Bronchial epithelial cell (primary cell): Measurements from ENCODE around the gene VSTM2B. TPM values are rescaled to one million over a fixed set of nuclear protein-coding genes. Genes with fewer than 3 reads are reported as not detected.

Source experiments
- DNase-seq: peaks from one replicate; pipeline ENCODE4 v3.0.0-alpha.2; 2010; ENCODE audit warnings: low read depth
- FAIRE-seq: peaks from 2 replicates; lab custom pipeline; 2011; peaks lifted over from hg19 to GRCh38; lab: Jason Lieb, UNC
- H3K27me3 ChIP-seq: 2 replicates; pipeline ENCODE4 v1.5.1; 2011; ENCODE audit warnings: low read length; ENCODE audit not compliant: control insufficient read depth, insufficient read depth
- H3K36me3 ChIP-seq: 2 replicates; pipeline ENCODE4 v1.5.1; 2011; ENCODE audit warnings: low read length; ENCODE audit not compliant: control insufficient read depth, insufficient read depth
- H3K4me3 ChIP-seq: 2 replicates; pipeline ENCODE4 v1.5.1; 2011; ENCODE audit warnings: mild to moderate bottlenecking, low read depth, low read length, control low read depth
- total RNA-seq: library from RNA; depleted of rRNA; stranded (reverse); fragments of >200 nt; gene quantifications from 2 replicates; pipeline ENCODE4 v1.2.1, GENCODE V29; 2014
- TF ChIP-seq, protein P1 (sequence below): IDR thresholded peaks from 2 replicates; pipeline ENCODE4 v1.5.1; 2011; ENCODE audit warnings: mild to moderate bottlenecking, moderate library complexity, low read length, control low read depth, inconsistent platforms; ENCODE audit not compliant: insufficient read depth, severe bottlenecking

The VSTM2B gene
- total RNA-seq, 1 donor from 2014 or later, result not detected

GRCh38 chr19:29504454-29504853 lies 21.3 kb upstream of the VSTM2B start:
- no peaks in the 10 kb centered on the region for H3K27me3 ChIP-seq
- no peak overlapping the region for H3K4me3 ChIP-seq
- TF ChIP-seq, protein P1, sequence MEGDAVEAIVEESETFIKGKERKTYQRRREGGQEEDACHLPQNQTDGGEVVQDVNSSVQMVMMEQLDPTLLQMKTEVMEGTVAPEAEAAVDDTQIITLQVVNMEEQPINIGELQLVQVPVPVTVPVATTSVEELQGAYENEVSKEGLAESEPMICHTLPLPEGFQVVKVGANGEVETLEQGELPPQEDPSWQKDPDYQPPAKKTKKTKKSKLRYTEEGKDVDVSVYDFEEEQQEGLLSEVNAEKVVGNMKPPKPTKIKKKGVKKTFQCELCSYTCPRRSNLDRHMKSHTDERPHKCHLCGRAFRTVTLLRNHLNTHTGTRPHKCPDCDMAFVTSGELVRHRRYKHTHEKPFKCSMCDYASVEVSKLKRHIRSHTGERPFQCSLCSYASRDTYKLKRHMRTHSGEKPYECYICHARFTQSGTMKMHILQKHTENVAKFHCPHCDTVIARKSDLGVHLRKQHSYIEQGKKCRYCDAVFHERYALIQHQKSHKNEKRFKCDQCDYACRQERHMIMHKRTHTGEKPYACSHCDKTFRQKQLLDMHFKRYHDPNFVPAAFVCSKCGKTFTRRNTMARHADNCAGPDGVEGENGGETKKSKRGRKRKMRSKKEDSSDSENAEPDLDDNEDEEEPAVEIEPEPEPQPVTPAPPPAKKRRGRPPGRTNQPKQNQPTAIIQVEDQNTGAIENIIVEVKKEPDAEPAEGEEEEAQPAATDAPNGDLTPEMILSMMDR, result no peak
- no peak for FAIRE-seq
- no peaks in the 10 kb centered on the region for H3K36me3 ChIP-seq
- DNase-seq, result no peak

- TF ChIP-seq, protein P1, result no peak
- no peak for FAIRE-seq
- Histone ChIP-seq H3K27me3 (no peaks in the 10 kb centered on the region), H3K36me3 (no peaks in the 10 kb centered on the region), H3K4me3 (no peak overlapping the region)
- no peak for DNase-seq
Observed at GRCh38 chr19:29505097-29505824, 20.5 kb upstream of the VSTM2B start.

- Histone ChIP-seq H3K4me3 (no peak overlapping the region), H3K36me3 (no peaks in the 10 kb centered on the region), H3K27me3 (no peaks in the 10 kb centered on the region)
- no peak for FAIRE-seq
- TF ChIP-seq, protein P1, result no peak
- no peak for DNase-seq
Observed at GRCh38 chr19:29506619-29506911, 19.2 kb upstream of the VSTM2B start.

- TF ChIP-seq, protein P1, result no peak
- FAIRE-seq (no peak), DNase-seq (no peak)
- Histone ChIP-seq H3K36me3 (no peaks in the 10 kb centered on the region), H3K27me3 (no peaks in the 10 kb centered on the region), H3K4me3 (no peak overlapping the region)
Observed at GRCh38 chr19:29507081-29507860, 18.5 kb upstream of the VSTM2B start.

DNA sequence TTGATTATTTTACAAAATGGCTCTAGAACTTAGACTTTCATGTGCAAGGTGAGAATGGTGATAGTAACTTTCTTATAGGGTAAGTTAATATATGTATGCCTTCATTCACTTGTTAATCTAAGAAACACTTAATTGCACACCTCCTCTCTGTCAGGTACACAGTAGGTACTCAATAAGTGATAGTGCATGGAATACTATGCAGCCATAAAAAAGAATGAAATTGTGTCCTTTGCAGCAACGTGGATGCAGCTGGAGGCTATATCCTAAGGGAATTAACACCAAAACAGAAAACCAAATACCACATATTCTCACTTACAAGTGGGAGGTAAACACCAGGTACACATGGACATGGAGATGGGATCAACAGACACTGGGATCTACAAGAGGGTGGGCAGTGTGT lies 17.6 kb upstream of the VSTM2B start:
- Histone ChIP-seq H3K27me3 (no peaks in the 10 kb centered on the region), H3K36me3 (no peaks in the 10 kb centered on the region), H3K4me3 (no peak overlapping the region)
- DNase-seq (no peak), FAIRE-seq (no peak)
- TF ChIP-seq, protein P1, result no peak

- FAIRE-seq, result no peak
- TF ChIP-seq, protein P1, result no peak
- Histone ChIP-seq H3K36me3 (no peaks in the 10 kb centered on the region), H3K27me3 (no peaks in the 10 kb centered on the region), H3K4me3 (no peak overlapping the region)
- no peak for DNase-seq
Observed at GRCh38 chr19:29509456-29509855, 16.3 kb upstream of the VSTM2B start.
